ENCODE data around the gene DGKG. TPM values are rescaled to one million over a fixed set of nuclear protein-coding genes. Genes with fewer than 3 reads are reported as not detected.
A peak's percentile ranks its signal among the peaks of the same experiment; 100 is the strongest.

Gene DGKG
- total RNA-seq, 3 donors from 2014 or later (not counting 1 experiment from before 2014, with no cell fraction given) = 0.25 to 1.6 (median 0.63) TPM

DNA sequence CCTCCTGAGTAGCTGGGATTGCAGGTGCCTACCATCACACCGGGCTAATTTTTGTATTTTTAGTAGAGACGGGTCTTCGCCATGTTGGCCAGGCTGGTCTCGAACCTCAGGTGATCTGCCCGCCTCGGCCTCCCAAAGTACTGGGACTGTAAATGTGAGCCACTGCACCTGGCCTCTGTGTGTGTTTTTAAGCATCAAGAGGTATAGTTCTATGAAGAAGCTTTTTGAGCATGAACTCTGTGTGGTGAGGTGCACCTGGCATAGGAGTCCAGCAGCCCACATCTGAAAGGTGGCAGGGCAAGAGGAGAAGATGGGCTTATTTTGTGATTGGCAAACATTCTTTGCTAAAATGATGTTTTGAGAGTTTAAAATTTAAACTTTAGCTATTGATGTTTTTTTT, 118.0 kb downstream of the DGKG start:
- Mint-ChIP-seq H3K27me3 (ENCODE audit: low read depth in 2 of 2) (peaks cover 6 to 8% of the 10 kb centered on the region in 2 donors), H3K4me1 (no peaks in the 10 kb centered on the region), H3K27ac (no peak overlapping the region), H3K4me3 (no peak overlapping the region), H3K9me3 (no peaks in the 10 kb centered on the region), H3K36me3 (no peaks in the 10 kb centered on the region)
- peaks cover 11% of the 10 kb centered on the region for H3K4me1 ChIP-seq (ENCODE audit: control insufficient read depth, insufficient read depth, low read length)
- ATAC-seq = no peak
- 92% methylated on average over 6 of the region's 6 CpGs for WGBS (ENCODE audit: insufficient coverage)
- TF ChIP-seq, protein P1, sequence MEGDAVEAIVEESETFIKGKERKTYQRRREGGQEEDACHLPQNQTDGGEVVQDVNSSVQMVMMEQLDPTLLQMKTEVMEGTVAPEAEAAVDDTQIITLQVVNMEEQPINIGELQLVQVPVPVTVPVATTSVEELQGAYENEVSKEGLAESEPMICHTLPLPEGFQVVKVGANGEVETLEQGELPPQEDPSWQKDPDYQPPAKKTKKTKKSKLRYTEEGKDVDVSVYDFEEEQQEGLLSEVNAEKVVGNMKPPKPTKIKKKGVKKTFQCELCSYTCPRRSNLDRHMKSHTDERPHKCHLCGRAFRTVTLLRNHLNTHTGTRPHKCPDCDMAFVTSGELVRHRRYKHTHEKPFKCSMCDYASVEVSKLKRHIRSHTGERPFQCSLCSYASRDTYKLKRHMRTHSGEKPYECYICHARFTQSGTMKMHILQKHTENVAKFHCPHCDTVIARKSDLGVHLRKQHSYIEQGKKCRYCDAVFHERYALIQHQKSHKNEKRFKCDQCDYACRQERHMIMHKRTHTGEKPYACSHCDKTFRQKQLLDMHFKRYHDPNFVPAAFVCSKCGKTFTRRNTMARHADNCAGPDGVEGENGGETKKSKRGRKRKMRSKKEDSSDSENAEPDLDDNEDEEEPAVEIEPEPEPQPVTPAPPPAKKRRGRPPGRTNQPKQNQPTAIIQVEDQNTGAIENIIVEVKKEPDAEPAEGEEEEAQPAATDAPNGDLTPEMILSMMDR (IDR thresholded peaks at IDR 0.05) = no peak
- intact Hi-C loops (cut with micrococcal nuclease) = no loop called here
- H3K27me3 ChIP-seq (ENCODE audit: control insufficient read depth, insufficient read depth, low read length) = no peaks in the 10 kb centered on the region
- no peaks in the 10 kb centered on the region for H3K9me3 ChIP-seq (ENCODE audit: control insufficient read depth, insufficient read depth, low read length)
- H3K36me3 ChIP-seq (ENCODE audit: control insufficient read depth, insufficient read depth, low read length) = no peaks in the 10 kb centered on the region
- H3K4me3 ChIP-seq (ENCODE audit: low read length) = no peak overlapping the region
- no peak for DNase-seq
- H3K27ac ChIP-seq (ENCODE audit: low read length) = no peak overlapping the region

DNA sequence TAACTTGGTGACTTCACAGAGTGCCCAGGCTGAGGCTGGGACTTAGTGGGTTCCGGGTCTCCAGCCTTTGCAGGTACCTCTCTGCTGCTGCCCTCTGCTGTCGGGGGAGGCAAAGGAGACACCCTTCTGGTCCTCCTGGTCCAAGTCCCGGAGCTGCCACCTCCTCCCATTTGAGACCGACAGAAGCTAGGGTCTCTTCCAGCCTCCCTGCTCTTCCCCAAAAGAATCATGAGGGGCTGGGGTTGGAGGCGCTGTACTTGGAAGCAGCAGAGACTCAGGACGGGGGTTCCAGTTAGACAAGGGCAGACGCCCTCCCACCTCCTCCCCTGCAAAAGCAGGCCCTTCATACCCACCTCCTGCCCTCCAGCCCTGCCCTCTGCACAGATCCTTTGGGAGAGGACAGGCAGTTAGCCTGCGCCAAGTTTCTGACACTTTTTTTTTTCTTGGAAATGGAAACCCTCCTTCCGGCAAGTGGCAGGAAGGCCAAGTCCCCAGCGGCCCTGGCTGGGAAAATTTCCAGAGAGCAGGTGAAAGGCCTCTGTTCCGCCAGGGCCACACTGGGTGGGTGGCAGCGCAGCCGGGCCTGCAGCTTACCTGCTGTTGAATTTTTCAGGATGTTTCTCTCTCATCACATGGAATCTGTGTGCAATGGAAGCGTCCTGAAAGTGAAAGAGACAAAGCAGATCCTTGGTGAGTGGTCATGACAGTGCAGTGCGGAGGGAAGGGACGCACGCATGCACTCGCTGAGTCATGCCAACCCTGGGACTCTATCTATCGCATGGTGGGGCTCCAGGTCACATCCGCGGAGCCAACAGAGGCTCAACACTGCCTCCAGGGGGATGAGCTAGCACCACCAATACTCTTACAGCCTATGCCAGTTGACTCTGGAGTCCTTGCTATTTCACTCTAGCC, 119.9 kb downstream of the DGKG start:
- intact Hi-C loops (cut with micrococcal nuclease) = loop anchor here (1.0 kb wide), 1 partner anchor 259 kb away; no protein-coding TSS in a partner anchor
- Mint-ChIP-seq H3K9me3 (no peaks in the 10 kb centered on the region), H3K27me3 (ENCODE audit: low read depth in 2 of 2) (peaks cover 2 to 6% of the 10 kb centered on the region in 2 donors), H3K27ac (no peak overlapping the region), H3K36me3 (no peaks in the 10 kb centered on the region), H3K4me3 (no peak overlapping the region), H3K4me1 (no peaks in the 10 kb centered on the region)
- no peaks in the 10 kb centered on the region for H3K27me3 ChIP-seq (ENCODE audit: control insufficient read depth, insufficient read depth, low read length)
- TF ChIP-seq, protein P1 (IDR thresholded peaks at IDR 0.05) = peak; percentile 15
- peak; percentile 24 to 61 for DNase-seq
- peaks cover 11% of the 10 kb centered on the region for H3K4me1 ChIP-seq (ENCODE audit: control insufficient read depth, insufficient read depth, low read length)
- H3K27ac ChIP-seq (ENCODE audit: low read length) = no peak overlapping the region
- WGBS (ENCODE audit: insufficient coverage) = 29% methylated on average over 21 of the region's 21 CpGs
- no peaks in the 10 kb centered on the region for H3K36me3 ChIP-seq (ENCODE audit: control insufficient read depth, insufficient read depth, low read length)
- H3K9me3 ChIP-seq (ENCODE audit: control insufficient read depth, insufficient read depth, low read length) = no peaks in the 10 kb centered on the region
- H3K4me3 ChIP-seq (ENCODE audit: low read length) = no peak overlapping the region
- ATAC-seq = peak; percentile 79 to 98 (median 86)

DNA sequence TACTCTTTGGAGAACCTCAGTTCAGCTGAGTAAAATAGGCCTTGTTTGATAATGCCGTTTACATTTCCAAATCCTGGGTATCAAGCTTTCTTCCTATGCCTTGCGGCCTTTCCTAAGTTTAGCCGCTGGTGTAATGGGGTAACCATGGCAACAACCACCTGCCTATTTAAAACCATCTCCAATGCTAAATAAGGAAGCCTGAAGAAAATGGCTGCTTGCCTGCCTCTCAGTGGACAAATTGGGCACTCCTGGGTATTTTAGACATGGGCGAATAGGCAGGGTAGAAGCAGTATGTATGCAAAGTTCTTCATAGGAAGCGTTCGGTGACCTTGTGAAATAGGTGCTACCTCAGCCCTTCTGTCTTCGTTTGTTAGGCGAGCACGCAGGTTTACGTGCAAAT, 122.7 kb downstream of the DGKG start:
- Histone ChIP-seq H3K4me1 (ENCODE audit: control insufficient read depth, insufficient read depth, low read length) (peaks cover 14% of the 10 kb centered on the region), H3K4me3 (ENCODE audit: low read length) (no peak overlapping the region), H3K27me3 (ENCODE audit: control insufficient read depth, insufficient read depth, low read length) (no peaks in the 10 kb centered on the region), H3K36me3 (ENCODE audit: control insufficient read depth, insufficient read depth, low read length) (no peaks in the 10 kb centered on the region), H3K27ac (ENCODE audit: low read length) (no peak overlapping the region), H3K9me3 (ENCODE audit: control insufficient read depth, insufficient read depth, low read length) (no peaks in the 10 kb centered on the region)
- no peaks in the 10 kb centered on the region for H3K9me3 Mint-ChIP-seq
- peaks cover 2 to 6% of the 10 kb centered on the region in 2 donors for H3K27me3 Mint-ChIP-seq (ENCODE audit: low read depth in 2 of 2)
- WGBS (ENCODE audit: insufficient coverage) = 92% methylated on average over 8 of the region's 10 CpGs
- TF ChIP-seq, protein P1 (IDR thresholded peaks at IDR 0.05) = no peak
- H3K4me3 Mint-ChIP-seq = no peak overlapping the region
- peaks cover 0 to 9% of the 10 kb centered on the region in 2 donors for H3K4me1 Mint-ChIP-seq
- no peak for ATAC-seq
- intact Hi-C loops (cut with micrococcal nuclease) = no loop called here
- DNase-seq = no peak
- H3K36me3 Mint-ChIP-seq = no peaks in the 10 kb centered on the region
- H3K27ac Mint-ChIP-seq = no peak overlapping the region
